GM12878 (cell line): ENCODE measurements around the gene SLC35G2. TPM values are rescaled to one million over a fixed set of nuclear protein-coding genes. Genes with fewer than 3 reads are reported as not detected.

Experiments used
- ATAC-seq: fragments of 200-7000 bp; cut with Tn5 transposase; 3 replicates; pipeline ENCODE4 v1.9.1; 2020; ENCODE audit warnings: mild to moderate bottlenecking, moderate library complexity
- BruUV-seq: library from RNA; stranded (reverse); fragments of 400-500 nt; replicated peaks from 2 replicates; lab custom pipeline; 2021; lab: Mats Ljungman, UMichigan
- CTCF ChIA-PET: fragments of 300-600 bp; sonication (Branson Sonifier 250); formaldehyde crosslinking; extraction: SDS; loops from one replicate; lab custom pipeline; 2021; ENCODE audit warnings: inconsistent platforms; lab: Yijun Ruan, JAX
- POLR2A ChIA-PET: fragments of 350-600 bp; formaldehyde crosslinking; extraction: SDS; loops from one replicate; lab custom pipeline; 2021; ENCODE audit warnings: inconsistent platforms; lab: Charles Lee
- RAD21 ChIA-PET: fragments of 300-600 bp; sonication (Branson Sonifier 250); formaldehyde crosslinking; loops from one replicate; lab custom pipeline; 2023; ENCODE audit warnings: antibody characterized with exemption; ENCODE audit not compliant: unreplicated experiment; lab: Charles Lee
- SMC1A ChIA-PET: fragments of 300-600 bp; sonication (Branson Sonifier 250); formaldehyde crosslinking; loops from one replicate; lab custom pipeline; 2023; ENCODE audit not compliant: unreplicated experiment, uncharacterized antibody; lab: Charles Lee
- DNase-seq: peaks from one replicate; pipeline ENCODE4 v3.0.0-alpha.2; 2011; ENCODE audit warnings: low read depth, low spot score
- FAIRE-seq: peaks from 3 replicates; lab custom pipeline; 2011; peaks lifted over from hg19 to GRCh38; lab: Jason Lieb, UNC
- H2AFZ ChIP-seq: 2 replicates; pipeline ENCODE4 v1.6.0; 2011; ENCODE audit warnings: low read depth, low read length, control low read depth; ENCODE audit not compliant: control insufficient read depth
- H3K27ac ChIP-seq: 2 replicates; pipeline ENCODE4 v1.5.1; 2011; ENCODE audit warnings: control low read depth; ENCODE audit not compliant: control insufficient read depth, insufficient read depth
- H3K27me3 ChIP-seq, 2 experiments: replicated peaks in 1 of 2; 2 replicates each; pipeline versions ENCODE4 v1.6.0 to v1.6.1; 2011; ENCODE audit warnings: low read length in 1 of 2; ENCODE audit not compliant: control insufficient read depth in 2 of 2, insufficient read depth in 2 of 2
- H3K36me3 ChIP-seq, 2 experiments: 2 replicates each; pipeline ENCODE4 v1.5.1; 2011; ENCODE audit warnings: low read length in 1 of 2; ENCODE audit not compliant: control insufficient read depth in 2 of 2, insufficient read depth in 2 of 2
- H3K4me1 ChIP-seq: 2 replicates; pipeline ENCODE4 v1.6.1; 2011; ENCODE audit warnings: mild to moderate bottlenecking, low read length, moderate library complexity, mixed read lengths; ENCODE audit not compliant: control insufficient read depth, insufficient read depth
- H3K4me2 ChIP-seq: 2 replicates; pipeline ENCODE4 v1.6.0; 2011; ENCODE audit warnings: control low read depth; ENCODE audit not compliant: control insufficient read depth, insufficient read depth
- H3K4me3 ChIP-seq: fragments of 200-600 bp; sonication (generic); 2 replicates; pipeline ENCODE4 v1.5.1; 2016
- H3K79me2 ChIP-seq: 2 replicates; pipeline ENCODE4 v1.6.0; 2011; ENCODE audit warnings: low read length; ENCODE audit not compliant: control insufficient read depth, insufficient read depth
- H3K9ac ChIP-seq: 2 replicates; pipeline ENCODE4 v1.8.0; 2011; ENCODE audit warnings: low read length, control low read depth, mixed read lengths; ENCODE audit not compliant: control insufficient read depth, insufficient read depth
- H3K9me3 ChIP-seq: replicated peaks from 3 replicates; pipeline ENCODE4 v1.5.1; 2011; ENCODE audit warnings: mild to moderate bottlenecking, low read length; ENCODE audit not compliant: control insufficient read depth, insufficient read depth
- H4K20me1 ChIP-seq: 2 replicates; pipeline ENCODE4 v1.6.0; 2011; ENCODE audit not compliant: control insufficient read depth, insufficient read depth
- CREB1 ChIP-seq: IDR thresholded peaks from 2 replicates; pipeline ENCODE4 v1.6.1; 2012; ENCODE audit warnings: low read depth, mild to moderate bottlenecking, inconsistent platforms
- HDGF ChIP-seq: fragments of 450-650 bp; IDR thresholded peaks from 2 replicates; pipeline ENCODE4 v1.6.1; 2016; ENCODE audit warnings: antibody characterized with exemption
- IKZF2 ChIP-seq, 2 experiments: fragments of 450-650 bp; IDR thresholded peaks; 2 replicates each; pipeline ENCODE4 v1.6.1; 2017; ENCODE audit warnings: mild to moderate bottlenecking in 2 of 2, moderate library complexity in 2 of 2
- IRF4 ChIP-seq: IDR thresholded peaks from 2 replicates; pipeline ENCODE4 v1.6.1; 2011; ENCODE audit warnings: low read depth, low read length
- RB1 ChIP-seq: fragments of 450-650 bp; formaldehyde crosslinking; IDR thresholded peaks from 2 replicates; pipeline ENCODE4 v1.6.1; 2017; ENCODE audit warnings: mild to moderate bottlenecking, borderline replicate concordance
- RELA ChIP-seq: fragments of 450-650 bp; IDR thresholded peaks from 2 replicates; pipeline ENCODE4 v1.8.0; 2014; ENCODE audit warnings: borderline replicate concordance; ENCODE audit not compliant: partially characterized antibody
- RFX5 ChIP-seq: IDR thresholded peaks from 2 replicates; pipeline ENCODE4 v1.6.1; 2011; ENCODE audit warnings: low read depth, low read length, improper control_type of control experiment
- in situ Hi-C: fragments of 300-500 bp; cut with MboI; formaldehyde crosslinking; loops from 9 replicates; pipeline ENCODE4 v1.14.3; 2018; ENCODE audit warnings: mixed read lengths
- intact Hi-C: fragments of 100-400 bp; cut with micrococcal nuclease; formaldehyde crosslinking; loops from one replicate; pipeline ENCODE4 v1.14.2; 2022; ENCODE audit not compliant: unreplicated experiment
- polyA plus RNA-seq, 11 experiments: library from polyadenylated mRNA; depleted of rRNA in 4 of 11; unstranded in 6 of 11; stranded (reverse) in 5 of 11; fragments of >200 nt; fragmentation: Nextera tagmentation in 4 of 11; fragmentation: Illumina TruSeq in 1 of 11; extraction: Ambion mirVana in 4 of 11; extraction: Trizol in 1 of 11; gene quantifications; 1 replicate in 1 of 11; 2 replicates in 10 of 11; pipeline versions ENCODE4 v1.2.1 to v1.2.3, GENCODE V29; 2011 to 2016; ENCODE audit warnings: inconsistent platforms in 2 of 11, missing spikeins in 2 of 11, low read depth in 1 of 11
- total RNA-seq, 4 experiments: library from RNA; depleted of rRNA in 3 of 4; stranded (reverse); fragments of >200 nt in 3 of 4; fragmentation: Illumina TruSeq in 1 of 4; extraction: Trizol in 1 of 4; gene quantifications; 2 replicates each; pipeline versions ENCODE4 v1.2.1 to v1.2.3, GENCODE V29; 2013 to 2021

The SLC35G2 gene
- total and polyA plus RNA-seq, 10 of the 15 experiments (the other 5 are each of a cell fraction or from before 2014, with no cell fraction given) = 0.11 to 1.9 (median 0.27) TPM

DNA sequence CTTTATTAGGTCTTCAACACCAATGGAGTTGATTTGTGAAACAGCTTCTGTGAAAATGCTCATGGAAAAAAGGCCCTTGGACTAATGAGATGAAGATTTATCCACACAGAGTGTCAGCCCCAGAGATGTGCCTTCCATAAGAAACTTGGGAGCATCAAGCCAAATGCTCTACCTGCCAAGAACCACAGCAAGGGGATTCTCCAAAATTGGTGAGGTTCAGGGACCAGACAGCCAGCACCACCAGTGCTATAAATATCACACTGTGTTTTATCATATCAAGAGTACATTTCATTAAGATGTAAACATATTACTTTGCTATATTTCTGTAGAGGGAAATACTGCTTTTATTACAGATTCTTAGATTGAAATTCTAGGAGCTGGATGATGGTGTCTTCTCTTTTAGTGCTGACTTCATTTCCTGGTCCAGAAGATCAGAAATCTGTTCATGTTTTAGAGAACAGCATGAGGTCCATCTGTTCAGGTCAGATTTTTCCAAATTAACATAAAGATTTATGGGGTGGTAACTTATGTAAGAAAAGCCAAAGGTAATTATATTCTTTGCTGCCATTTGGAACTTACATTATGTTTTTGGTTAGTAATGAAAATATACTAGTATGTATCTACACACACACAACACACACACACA, 17.7 kb downstream of the SLC35G2 start:
- Histone ChIP-seq H3K4me1 (no peaks in the 10 kb centered on the region), H3K9ac (no peak overlapping the region), H3K27me3 (no peaks in the 10 kb centered on the region), H3K4me2 (no peak overlapping the region), H3K4me3 (no peak overlapping the region), H3K79me2 (no peaks in the 10 kb centered on the region), H3K27ac (no peak overlapping the region), H4K20me1 (no peaks in the 10 kb centered on the region), H3K36me3 (no peaks in the 10 kb centered on the region), H3K9me3 (no peaks in the 10 kb centered on the region), H2AFZ (no peak overlapping the region)
- no peak for TF ChIP-seq RB1
- TF ChIP-seq IKZF2 (IDR thresholded peaks at IDR 0.05) = no peak
- no peak for TF ChIP-seq IRF4
- TF ChIP-seq CREB1 = no peak
- TF ChIP-seq RFX5 = no peak
- TF ChIP-seq HDGF = no peak
- no peak for TF ChIP-seq RELA
- intact Hi-C loops = no loop called here
- BruUV-seq = no TSS peak
- DNase-seq (no peak), FAIRE-seq (no peak), ATAC-seq (no peak)
- in situ Hi-C loops = no loop called here
- SMC1A ChIA-PET = interaction anchor here (1.1 to 1.2 kb wide), 2 partner anchors 10 to 21 kb away, joined by 3 read pairs; no protein-coding TSS in a partner anchor
- POLR2A ChIA-PET = interaction anchor here (0.5 kb wide), 1 partner anchor 1662 kb away, joined by 3 read pairs; no protein-coding TSS in a partner anchor
- RAD21 ChIA-PET = no interaction called here
- CTCF ChIA-PET = interaction anchor here (1.1 kb wide), 1 partner anchor 83 kb away, joined by 3 read pairs; no protein-coding TSS in a partner anchor
